ENCODE data around the gene OR2A7. TPM values are rescaled to one million over a fixed set of nuclear protein-coding genes. Genes with fewer than 3 reads are reported as not detected.
"Not testable (repeated sequence)": the region's sequence is repeated elsewhere in the genome, so short reads cannot be mapped to it uniquely, and the experiment has no call there.

The OR2A7 gene, protein sequence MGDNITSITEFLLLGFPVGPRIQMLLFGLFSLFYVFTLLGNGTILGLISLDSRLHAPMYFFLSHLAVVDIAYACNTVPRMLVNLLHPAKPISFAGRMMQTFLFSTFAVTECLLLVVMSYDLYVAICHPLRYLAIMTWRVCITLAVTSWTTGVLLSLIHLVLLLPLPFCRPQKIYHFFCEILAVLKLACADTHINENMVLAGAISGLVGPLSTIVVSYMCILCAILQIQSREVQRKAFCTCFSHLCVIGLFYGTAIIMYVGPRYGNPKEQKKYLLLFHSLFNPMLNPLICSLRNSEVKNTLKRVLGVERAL
- 1 to 10 TPM; 1.0 to 1.8 TPM for total RNA-seq
- long read RNA-seq = 0 reads

DNA sequence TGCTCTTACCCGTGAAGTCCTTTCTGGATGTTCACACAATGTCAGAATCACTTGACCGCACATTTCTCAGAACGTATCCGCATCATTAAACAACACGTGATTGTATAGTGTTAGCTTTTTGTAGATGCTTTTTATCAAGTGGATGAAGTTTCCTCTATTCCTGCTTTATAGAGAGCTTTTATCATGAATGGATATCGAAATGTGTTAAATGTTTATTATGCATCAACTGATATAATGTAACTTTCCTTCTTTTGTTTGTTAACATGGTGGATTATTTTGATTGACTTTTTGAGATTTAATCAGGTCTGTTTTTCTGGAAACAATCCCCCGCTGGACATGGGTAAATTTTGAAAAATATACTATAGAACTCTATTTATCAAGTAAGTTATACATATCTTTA, at the start of gene OR2A7:
OR2A7 (minus strand) TSS at position 101 of the 400 bp plus-strand sequence. CDS start 5,164 bp downstream, outside the sequence.
- ATAC-seq; intact Hi-C loops (cut with DNase I): not testable (repeated sequence)

GRCh38 chr7:144311872-144312469, 47.4 kb upstream of the OR2A7 start, which contains the start of gene OR2A1:
TSS of gene OR2A1 (plus strand) at chr7:144312419. CDS start at chr7:144318125, 5,706 bp downstream.
- intact Hi-C loops (cut with DNase I); ATAC-seq; DNase-seq: not testable (repeated sequence)

More for the DNA sequence above, at the start of gene OR2A7:
- not testable (repeated sequence) for DNase-seq

GRCh38 chr7:144311218-144311617, 46.6 kb upstream of the OR2A7 start:
- intact Hi-C loops (cut with DNase I); ATAC-seq; DNase-seq: not testable (repeated sequence)

DNA sequence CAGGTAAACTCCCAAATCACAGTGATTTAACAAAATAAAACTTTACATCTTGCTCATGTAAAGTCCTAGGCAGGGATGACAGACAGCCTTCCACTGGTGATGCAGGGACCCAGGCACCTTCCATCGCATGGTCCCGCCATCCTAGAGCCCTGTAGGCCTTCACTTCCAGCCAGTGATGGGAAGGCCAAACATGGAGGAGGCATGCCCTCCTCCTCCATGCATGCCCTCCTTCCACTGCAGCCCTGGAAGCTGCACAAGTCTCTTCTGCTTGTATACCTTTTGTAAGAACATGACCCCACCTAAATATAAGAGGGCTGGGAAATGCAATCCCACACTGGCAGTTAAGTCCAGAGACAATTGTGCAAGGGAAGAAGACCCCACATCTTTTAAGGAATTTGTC, 45.1 kb upstream of the OR2A7 start:
- ATAC-seq; intact Hi-C loops (cut with DNase I); DNase-seq: not testable (repeated sequence)

DNA sequence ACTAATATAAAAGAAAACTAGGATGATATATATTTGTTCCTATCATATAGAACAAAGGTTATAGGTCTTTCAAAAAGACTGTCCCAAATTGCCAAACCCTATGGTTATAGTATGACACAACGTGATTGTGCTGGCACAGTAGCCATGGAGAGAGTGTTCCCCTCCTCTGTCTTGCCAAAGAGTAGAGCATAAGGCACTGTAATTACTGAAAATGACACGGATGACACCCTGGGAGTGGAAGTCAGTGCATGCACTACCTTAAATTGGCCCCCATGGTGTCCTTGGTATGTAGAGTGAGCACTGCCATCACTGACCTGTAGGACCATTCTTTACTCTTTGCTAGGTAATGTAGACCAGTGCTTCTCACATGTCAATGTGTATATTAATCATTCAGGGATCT, 40.6 kb upstream of the OR2A7 start:
- intact Hi-C loops (cut with DNase I) = not testable (repeated sequence)

DNA sequence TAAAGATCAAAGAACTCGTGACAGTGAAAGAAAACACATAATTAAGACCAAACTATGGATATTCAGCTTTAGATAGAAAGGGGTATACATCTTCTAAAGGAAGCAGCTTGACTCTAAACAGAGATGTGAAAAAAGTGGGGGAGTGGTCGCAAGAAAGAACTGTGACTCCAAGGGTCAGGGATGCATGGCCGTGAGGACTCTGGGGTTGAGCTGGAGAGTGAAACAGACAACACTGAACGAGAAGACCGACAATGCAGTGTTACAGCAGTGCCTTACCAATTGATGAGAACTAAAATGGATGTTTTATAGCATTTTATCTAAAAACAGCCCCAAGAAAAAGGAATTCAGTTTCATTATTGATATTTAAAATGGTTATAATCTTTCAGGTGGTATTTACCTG, 39.0 kb upstream of the OR2A7 start:
- intact Hi-C loops (cut with DNase I); DNase-seq; ATAC-seq: not testable (repeated sequence)

More for the DNA sequence above, 40.6 kb upstream of the OR2A7 start:
- DNase-seq, ATAC-seq: not testable (repeated sequence)

DNA sequence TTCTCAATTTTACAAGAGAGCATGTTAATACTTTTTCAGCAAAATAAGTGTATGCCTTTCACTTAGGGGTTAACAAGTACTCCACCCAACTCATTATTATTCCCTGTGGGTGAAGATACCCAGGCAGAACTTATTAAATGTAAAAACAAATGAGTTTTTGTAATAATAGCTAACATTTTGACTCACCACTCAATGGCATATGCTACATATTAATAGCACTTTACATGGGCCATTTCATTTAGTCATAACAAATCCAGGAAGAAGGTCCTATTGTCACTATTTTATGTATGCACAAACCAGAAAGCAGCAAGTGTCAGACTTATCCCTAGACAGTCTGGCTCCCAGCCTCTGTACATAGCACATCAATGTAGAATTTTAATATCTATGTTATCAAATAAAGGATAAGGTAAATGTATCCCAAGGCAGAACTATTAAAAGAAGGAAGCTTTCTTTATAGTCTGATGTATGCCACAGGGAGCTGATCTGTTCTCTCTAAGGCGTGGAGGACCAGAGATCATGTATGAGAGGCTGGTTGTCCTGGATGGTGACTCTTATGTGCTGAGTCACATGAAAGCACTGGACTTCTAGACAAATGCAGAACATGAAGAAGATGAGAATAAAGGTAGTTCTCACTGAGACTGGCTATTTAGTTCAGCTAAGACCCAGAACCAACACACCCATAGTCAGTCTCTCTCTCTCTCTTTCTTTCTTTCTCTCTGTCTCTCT, 38.1 kb upstream of the OR2A7 start:
- intact Hi-C loops (cut with DNase I); DNase-seq; ATAC-seq: not testable (repeated sequence)

GRCh38 chr7:144293794-144294499, 29.4 kb upstream of the OR2A7 start:
- intact Hi-C loops (cut with DNase I); DNase-seq: not testable (repeated sequence)
- ATAC-seq = peak; percentile 92 to 99

- intact Hi-C loops (cut with DNase I); DNase-seq; ATAC-seq: not testable (repeated sequence)
Measured at GRCh38 chr7:144292384-144293161, 28.0 kb upstream of the OR2A7 start.

- DNase-seq; ATAC-seq; intact Hi-C loops (cut with DNase I): not testable (repeated sequence)
Measured at GRCh38 chr7:144291607-144292006, 27.0 kb upstream of the OR2A7 start.

DNA sequence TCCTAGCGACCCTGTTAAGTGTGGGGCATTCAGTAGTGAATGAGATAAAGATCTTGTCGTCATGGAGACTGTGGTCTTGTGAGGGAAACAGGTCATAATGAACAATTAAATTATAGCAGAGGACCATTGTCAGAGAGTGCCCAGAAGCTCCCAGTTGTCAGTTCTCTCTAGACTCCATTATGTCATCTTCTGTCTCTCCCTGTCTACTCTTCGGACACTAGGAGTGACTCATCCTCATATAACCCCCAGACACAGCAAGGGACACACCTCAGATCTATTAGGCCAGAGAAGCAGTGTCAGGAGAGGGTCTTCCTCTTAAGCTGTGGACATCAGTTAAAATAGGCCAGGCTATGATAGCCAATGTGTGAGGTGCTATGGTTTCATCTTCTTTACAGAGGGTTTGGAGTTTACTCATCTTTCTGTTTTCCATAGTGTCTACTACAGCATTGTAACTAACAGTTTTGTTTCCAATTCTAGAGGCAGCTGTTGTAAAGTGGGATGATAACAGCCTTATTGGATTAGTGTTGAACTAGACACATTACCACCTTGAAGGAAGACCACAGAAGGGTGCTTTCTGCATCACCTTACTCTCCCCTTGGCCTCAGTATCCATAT, 22.7 kb upstream of the OR2A7 start:
- DNase-seq; ATAC-seq; intact Hi-C loops (cut with DNase I): not testable (repeated sequence)

DNA sequence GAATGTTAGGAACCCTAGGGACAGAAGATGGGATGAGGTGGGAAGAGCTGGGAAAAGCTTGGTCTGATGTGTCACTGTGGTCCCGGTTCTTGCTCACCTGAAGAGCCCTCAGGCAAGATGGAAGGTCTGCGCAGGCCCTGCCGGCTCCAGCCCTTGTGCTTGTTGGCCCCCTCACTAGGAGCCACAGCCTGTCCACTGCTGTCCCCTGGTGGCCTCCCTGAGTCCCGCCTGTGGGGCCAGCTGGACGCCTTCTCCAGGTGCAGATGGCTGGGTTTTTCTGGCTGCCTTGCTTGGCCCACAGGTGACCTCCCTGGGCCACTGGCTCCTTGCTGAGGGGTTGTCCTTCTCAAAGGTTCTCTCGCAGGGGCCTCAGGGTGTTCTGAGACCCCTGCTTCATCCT, 19.1 kb upstream of the OR2A7 start:
- ATAC-seq; DNase-seq; intact Hi-C loops (cut with DNase I): not testable (repeated sequence)

DNA sequence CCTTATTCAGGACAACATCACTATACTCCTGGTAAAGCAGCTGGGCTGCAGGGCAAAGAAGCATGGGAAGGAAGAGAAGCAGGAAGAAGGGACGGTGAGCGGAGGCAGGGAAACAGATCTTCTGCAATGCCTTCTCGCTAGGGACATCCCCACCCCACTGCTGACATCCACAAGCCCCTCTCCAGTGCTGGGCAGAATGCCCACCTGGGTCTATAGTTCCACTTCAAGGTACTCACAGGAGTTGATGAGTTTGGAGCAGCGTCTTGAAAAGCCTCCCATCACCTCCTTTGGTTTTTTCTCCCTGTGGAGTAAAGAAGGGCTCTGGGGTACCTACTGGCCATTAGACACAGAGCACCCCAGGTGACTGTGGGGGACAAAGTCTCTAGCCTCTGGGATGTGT, 17.9 kb upstream of the OR2A7 start:
- not testable (repeated sequence) for DNase-seq, ATAC-seq

GRCh38 chr7:144281981-144282380, 17.4 kb upstream of the OR2A7 start:
- ATAC-seq; DNase-seq; intact Hi-C loops (cut with DNase I): not testable (repeated sequence)

More for the DNA sequence above, 17.9 kb upstream of the OR2A7 start:
- intact Hi-C loops (cut with DNase I) = not testable (repeated sequence)

DNA sequence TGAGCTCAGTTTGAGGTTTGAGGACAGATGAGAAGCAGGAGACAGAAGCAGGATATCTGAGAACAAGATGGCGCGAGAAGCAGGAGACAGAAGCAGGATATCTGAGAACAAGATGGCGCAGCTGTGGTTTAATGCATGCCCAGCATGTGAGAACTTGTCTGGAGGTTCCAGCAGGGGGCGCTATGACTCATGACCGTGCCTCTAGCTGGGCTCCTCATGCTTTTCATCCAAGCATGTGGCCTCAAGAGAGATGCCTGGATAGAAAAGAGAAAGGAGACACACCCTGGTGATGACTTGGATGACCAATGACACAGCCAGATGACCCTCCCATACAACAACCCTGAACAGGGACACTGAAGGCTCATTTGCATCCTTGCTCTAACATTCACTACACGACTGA, 15.4 kb upstream of the OR2A7 start:
- DNase-seq; intact Hi-C loops (cut with DNase I); ATAC-seq: not testable (repeated sequence)

GRCh38 chr7:144275281-144275680, 10.7 kb upstream of the OR2A7 start:
- ATAC-seq = not testable (repeated sequence)

GRCh38 chr7:144269188-144269587, 4.6 kb upstream of the OR2A7 start, which contains the start of gene CTAGE8:
TSS of gene CTAGE8 (minus strand) at chr7:144269288. CDS start at chr7:144269250, 38 bp downstream.
- DNase-seq; ATAC-seq; intact Hi-C loops (cut with DNase I): not testable (repeated sequence)

More at GRCh38 chr7:144275281-144275680, 10.7 kb upstream of the OR2A7 start:
- DNase-seq; intact Hi-C loops (cut with DNase I): not testable (repeated sequence)

Measured in left cardiac atrium (tissue), 4 donors.